ENCODE measurements around the gene FAM107B. TPM values are rescaled to one million over a fixed set of nuclear protein-coding genes. Genes with fewer than 3 reads are reported as not detected.
A peak's percentile ranks its signal among the peaks of the same experiment; 100 is the strongest.

Gene FAM107B
- total and polyA plus RNA-seq, 10 of the 15 experiments (the other 5 are each of a cell fraction or from before 2014, with no cell fraction given), result 22.9 to 162 (median 86.6) TPM

DNA sequence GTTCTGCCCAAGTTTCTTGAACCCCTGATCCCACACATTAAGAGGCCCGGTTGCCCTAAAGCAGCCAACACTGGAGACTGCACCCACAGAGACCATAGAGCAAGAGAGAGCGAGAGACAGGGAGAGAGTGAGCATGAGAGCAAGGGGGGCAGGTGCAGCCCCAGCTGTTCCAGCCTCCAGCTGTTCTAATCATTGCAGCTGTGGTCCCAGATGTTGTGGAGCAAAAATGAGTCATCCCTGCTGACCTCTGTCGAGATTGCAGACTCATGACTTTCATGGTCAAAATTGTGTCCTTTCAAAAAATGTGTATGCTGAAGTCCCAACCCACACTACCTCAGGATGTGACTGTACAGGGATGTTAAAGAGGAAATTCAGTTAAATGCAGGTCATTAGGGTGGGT, 300.0 kb downstream of the FAM107B start:
- ChIA-PET SMC1A (ENCODE audit: uncharacterized antibody, unreplicated experiment) (no interaction called here), RAD21 (ENCODE audit: unreplicated experiment) (no interaction called here), CTCF (no interaction called here), POLR2A (no interaction called here)
- TF ChIP-seq TCF7 (IDR thresholded peaks at IDR 0.05; ENCODE audit: borderline replicate concordance), result no peak
- no peak for TF ChIP-seq FOXM1 (IDR thresholded peaks at IDR 0.05; ENCODE audit: low read depth, low read length)
- TF ChIP-seq IKZF2 (IDR thresholded peaks at IDR 0.05), result no peak
- no peak for TF ChIP-seq RFX5 (IDR thresholded peaks at IDR 0.05; ENCODE audit: low read depth, low read length)
- TF ChIP-seq, protein P1, sequence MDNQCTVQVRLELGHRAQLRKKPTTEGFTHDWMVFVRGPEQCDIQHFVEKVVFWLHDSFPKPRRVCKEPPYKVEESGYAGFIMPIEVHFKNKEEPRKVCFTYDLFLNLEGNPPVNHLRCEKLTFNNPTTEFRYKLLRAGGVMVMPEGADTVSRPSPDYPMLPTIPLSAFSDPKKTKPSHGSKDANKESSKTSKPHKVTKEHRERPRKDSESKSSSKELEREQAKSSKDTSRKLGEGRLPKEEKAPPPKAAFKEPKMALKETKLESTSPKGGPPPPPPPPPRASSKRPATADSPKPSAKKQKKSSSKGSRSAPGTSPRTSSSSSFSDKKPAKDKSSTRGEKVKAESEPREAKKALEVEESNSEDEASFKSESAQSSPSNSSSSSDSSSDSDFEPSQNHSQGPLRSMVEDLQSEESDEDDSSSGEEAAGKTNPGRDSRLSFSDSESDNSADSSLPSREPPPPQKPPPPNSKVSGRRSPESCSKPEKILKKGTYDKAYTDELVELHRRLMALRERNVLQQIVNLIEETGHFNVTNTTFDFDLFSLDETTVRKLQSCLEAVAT (IDR thresholded peaks at IDR 0.05), result no peak
- TF ChIP-seq TCF12 (IDR thresholded peaks at IDR 0.05; ENCODE audit: low read depth, low read length), result peak; percentile 97
- no peak for TF ChIP-seq GABPA (IDR thresholded peaks at IDR 0.05; ENCODE audit: low read depth)
- TF ChIP-seq SREBF2 (IDR thresholded peaks at IDR 0.05; ENCODE audit: low read length), result no peak
- no peak for TF ChIP-seq NFIC (IDR thresholded peaks at IDR 0.05; ENCODE audit: low read depth, low read length)
- TF ChIP-seq TCF3 (IDR thresholded peaks at IDR 0.05; ENCODE audit: borderline replicate concordance, insufficient read depth, low read depth, low read length), result 0 out of 2 replicates have a peak, but pooled peaks have one; percentile 17
- TF ChIP-seq ZNF622 (IDR thresholded peaks at IDR 0.05), result no peak
- TF ChIP-seq CEBPB (IDR thresholded peaks at IDR 0.05; ENCODE audit: borderline replicate concordance in 1 of 2, low read depth in 2 of 2, low read length in 2 of 2), result no peak
- no peak for TF ChIP-seq SIN3A (IDR thresholded peaks at IDR 0.05; ENCODE audit: low read depth, low read length)
- no peak for TF ChIP-seq CHD4 (IDR thresholded peaks at IDR 0.05)
- 22% methylated on average over 3 of the region's 3 CpGs for WGBS (ENCODE audit: insufficient coverage, insufficient replicate concordance, low lambda C conversion rate, missing lambda C conversion rate)
- Histone ChIP-seq H3K4me3 (no peak overlapping the region), H3K9me3 (replicated peaks; ENCODE audit: control insufficient read depth, insufficient read depth, low read length) (no peaks in the 10 kb centered on the region), H3K4me1 (ENCODE audit: control insufficient read depth, insufficient read depth, low read length) (no peaks in the 10 kb centered on the region), H3K79me2 (ENCODE audit: control insufficient read depth, insufficient read depth, low read length) (no peaks in the 10 kb centered on the region), H3K36me3 (ENCODE audit: control insufficient read depth in 2 of 2, insufficient read depth in 2 of 2, low read length in 1 of 2) (no peaks in the 10 kb centered on the region), H4K20me1 (ENCODE audit: control insufficient read depth, insufficient read depth) (no peaks in the 10 kb centered on the region), H2AFZ (ENCODE audit: control insufficient read depth, low read depth, low read length) (no peak overlapping the region), H3K27me3 (replicated peaks in 1 of 2; ENCODE audit: control insufficient read depth in 2 of 2, insufficient read depth in 2 of 2, low read length in 1 of 2) (peaks cover 0 to 2% of the 10 kb centered on the region in 2 experiments; a peak in 2 of 4 replicates), H3K27ac (ENCODE audit: control insufficient read depth, insufficient read depth) (no peak overlapping the region), H3K4me2 (ENCODE audit: control insufficient read depth, insufficient read depth) (no peak overlapping the region), H3K9ac (ENCODE audit: control insufficient read depth, insufficient read depth, low read length) (no peak overlapping the region)
- ATAC-seq, result no peak
- FAIRE-seq, result no peak
- in situ Hi-C loops (cut with MboI), result loop anchor here (5.0 kb wide), 1 partner anchor 272 kb away; no protein-coding TSS in a partner anchor
- BruUV-seq (replicated peaks), result no TSS peak
- intact Hi-C loops (cut with micrococcal nuclease; ENCODE audit: unreplicated experiment), result no loop called here
- DNase-seq (ENCODE audit: low read depth, low spot score), result no peak

Data from GM12878 (cell line).